Measurements from ENCODE around the gene IFITM1.
"Not testable (repeated sequence)": the region's sequence is repeated elsewhere in the genome, so short reads cannot be mapped to it uniquely, and the experiment has no call there.

The IFITM1 gene

GRCh38 chr11:350723-351255, 36.9 kb downstream of the IFITM1 start:
- peak; percentile 28 for DNase-seq

GRCh38 chr11:351411-351810, 37.6 kb downstream of the IFITM1 start:
- no peak for DNase-seq

- DNase-seq, result no peak
These were observed 38.7 kb downstream of the IFITM1 start for GRCh38 chr11:352456-353031.

- DNase-seq, result no peak
These were observed 39.5 kb downstream of the IFITM1 start for GRCh38 chr11:353179-353873.

- DNase-seq, result peak; percentile 85
These were observed 42.0 kb downstream of the IFITM1 start for GRCh38 chr11:355581-356458.

GRCh38 chr11:356610-357009, 42.8 kb downstream of the IFITM1 start:
- no peak for DNase-seq

- DNase-seq, result no peak
These were observed 43.7 kb downstream of the IFITM1 start for GRCh38 chr11:357582-357981.

- no peak for DNase-seq
These were observed 44.4 kb downstream of the IFITM1 start for GRCh38 chr11:358129-358800.

- DNase-seq, result peak; percentile 48
These were observed 45.4 kb downstream of the IFITM1 start for GRCh38 chr11:359181-359714.

GRCh38 chr11:360326-361280, 46.8 kb downstream of the IFITM1 start:
- DNase-seq, result no peak

GRCh38 chr11:362642-363442, 49.0 kb downstream of the IFITM1 start:
- no peak for DNase-seq

GRCh38 chr11:363443-363805, 49.6 kb downstream of the IFITM1 start:
- not testable (repeated sequence) for DNase-seq

GRCh38 chr11:363948-364761, 50.3 kb downstream of the IFITM1 start:
- DNase-seq, result peak; percentile 66

Measured in activated CD4-positive, alpha-beta T cell treated with anti-CD3 and anti-CD28 coated beads, Interleukin-2, Interleukin-6, amounts not matched to agents 100 ng/mL and 50 ng/mL, durations not matched to agents 16 hours and 8 hours (primary cell).